Measurements from ENCODE around the gene NLGN1.
"Not testable (repeated sequence)": the region's sequence is repeated elsewhere in the genome, so short reads cannot be mapped to it uniquely, and the experiment has no call there.

NLGN1 gene

DNA sequence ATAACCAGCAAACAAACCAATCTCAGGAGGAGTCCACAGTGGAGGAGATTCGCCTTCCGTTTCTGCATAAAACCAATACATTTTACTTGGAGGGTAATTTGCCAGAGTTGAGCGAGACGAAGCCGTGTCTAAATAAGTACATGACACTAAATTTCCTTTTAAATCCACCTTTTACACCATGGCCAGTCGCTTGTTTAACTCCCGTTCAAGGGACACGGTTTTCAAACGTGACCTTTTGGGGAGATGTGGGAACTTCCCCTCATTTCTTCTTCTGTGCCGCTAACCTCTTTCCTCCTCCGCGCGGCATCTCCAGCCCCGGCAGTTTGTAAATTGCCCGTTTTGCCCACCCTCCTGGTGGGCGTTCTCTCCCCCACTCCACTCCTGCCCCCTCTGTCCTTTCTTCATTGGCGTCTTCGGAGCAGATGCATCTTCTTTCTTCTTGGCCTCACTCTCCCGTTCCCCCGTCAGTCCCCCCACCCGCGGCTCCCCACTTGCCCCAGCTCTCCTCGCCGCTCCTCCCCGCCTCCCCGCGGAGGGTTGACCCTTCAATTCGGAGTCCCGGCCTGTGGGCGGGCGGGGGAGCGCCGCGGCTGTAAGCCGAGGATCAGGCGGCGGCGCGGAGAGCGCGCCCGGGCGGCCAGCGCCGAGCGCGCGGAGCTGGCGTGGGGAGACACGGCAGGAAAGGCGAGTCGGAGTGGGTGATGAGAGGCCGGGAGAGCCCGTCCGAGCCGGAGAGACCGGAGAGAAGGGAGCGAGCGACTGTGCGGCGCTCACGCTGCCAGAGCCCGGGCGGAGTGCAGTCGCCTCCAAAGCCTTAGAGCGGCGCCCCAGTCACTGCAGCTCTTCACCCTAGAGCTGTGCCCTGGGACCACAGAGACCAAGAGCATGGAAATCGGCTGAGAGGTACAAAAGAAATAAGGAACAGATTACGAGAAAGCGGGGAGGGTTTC lies at the start of gene NLGN1:
Gene NLGN1, plus strand, starts transcription at position 584 of the 950 bp plus-strand sequence.
- peak; percentile 9 for DNase-seq
- no peak for ATAC-seq

DNA sequence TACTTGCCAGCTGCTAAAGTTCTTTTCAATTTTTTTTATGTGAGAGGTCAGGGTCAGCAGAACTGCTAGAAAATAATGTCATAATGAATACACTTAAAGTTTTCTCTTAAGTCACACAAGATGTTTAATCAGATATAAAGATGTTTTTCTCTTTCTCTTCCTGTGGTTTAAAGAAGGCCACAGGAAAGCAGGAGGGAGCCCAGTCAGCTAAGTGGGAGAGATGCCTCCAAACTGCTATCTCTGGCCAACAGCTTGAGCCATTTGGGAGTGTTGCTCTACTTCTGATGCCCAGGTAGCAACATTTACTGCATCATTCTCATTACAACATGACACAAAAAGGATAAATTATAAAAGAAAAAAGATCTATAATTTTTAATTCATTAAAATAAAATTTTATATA lies 45.7 kb upstream of the NLGN1 start:
- DNase-seq: no peak

DNA sequence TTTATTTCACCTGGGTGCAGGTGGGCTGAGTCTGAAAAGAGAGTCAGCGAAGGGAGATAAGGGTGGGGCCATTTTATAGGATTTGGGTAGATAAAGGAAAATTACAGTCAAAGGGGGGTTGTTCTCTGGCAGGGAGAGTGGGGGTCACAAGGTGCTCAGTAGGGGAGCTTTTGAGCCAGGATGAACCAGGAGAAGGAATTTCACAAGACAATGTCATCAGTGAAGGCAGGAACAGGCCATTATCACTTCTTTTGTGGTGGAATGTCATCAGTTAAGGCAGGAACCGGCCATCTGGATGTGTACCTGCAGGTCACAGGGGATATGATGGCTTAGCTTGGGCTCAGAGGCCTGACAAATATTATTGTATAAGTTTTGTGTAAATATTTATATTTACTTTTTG lies 44.4 kb upstream of the NLGN1 start:
- not testable (repeated sequence) for ATAC-seq, DNase-seq

More for the DNA sequence above, 45.7 kb upstream of the NLGN1 start:
- ATAC-seq: no peak

DNA sequence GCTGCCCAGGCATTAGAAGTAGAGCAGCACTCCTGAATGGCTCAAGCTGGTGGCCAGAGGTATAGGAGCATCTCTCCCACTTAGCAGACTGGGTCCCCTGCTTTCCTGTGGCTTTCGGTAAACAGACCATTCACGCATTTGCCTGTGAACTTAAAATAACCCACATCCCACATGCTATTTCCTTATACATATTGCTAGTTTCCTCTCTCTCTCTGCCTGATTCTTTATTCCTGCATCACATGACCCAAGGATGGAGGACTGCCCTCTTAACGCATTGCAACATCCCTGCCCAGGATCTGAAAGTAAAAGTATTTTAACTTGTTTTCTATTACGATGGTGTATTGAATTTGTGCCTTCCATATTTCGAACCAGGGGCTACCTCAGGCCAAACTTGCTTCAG lies 43.4 kb upstream of the NLGN1 start:
- ATAC-seq (no peak), DNase-seq (no peak)

DNA sequence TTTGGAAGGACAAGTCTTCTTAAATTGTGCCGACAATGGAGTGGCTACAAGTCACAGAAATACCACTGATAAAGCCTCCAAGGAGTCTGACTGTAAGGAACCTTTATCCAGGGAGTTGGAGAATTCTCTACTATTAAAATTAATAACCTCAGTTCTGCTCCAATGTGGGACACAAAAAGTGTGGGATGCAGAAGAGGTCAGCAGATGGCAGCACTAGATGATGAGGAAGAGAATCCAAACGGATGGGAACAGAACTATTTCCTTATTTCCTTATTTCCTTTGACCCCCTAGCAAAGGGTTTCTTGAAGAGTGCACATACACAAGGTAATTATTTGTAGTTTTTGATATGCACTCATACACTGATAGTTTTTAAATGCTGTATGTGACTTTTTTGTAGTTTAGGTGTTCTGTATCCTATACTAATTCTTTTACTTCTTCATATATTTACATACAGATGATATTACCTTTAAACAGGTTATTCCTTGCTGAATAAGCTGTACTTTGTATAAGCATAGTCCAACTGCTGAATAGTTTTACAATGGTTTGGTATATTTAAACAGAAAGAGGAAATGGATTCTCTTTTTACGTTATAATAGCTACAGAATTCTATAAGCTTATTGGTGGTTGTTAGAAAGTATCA lies 25.6 kb upstream of the NLGN1 start:
- ATAC-seq (no peak), DNase-seq (no peak)

DNA sequence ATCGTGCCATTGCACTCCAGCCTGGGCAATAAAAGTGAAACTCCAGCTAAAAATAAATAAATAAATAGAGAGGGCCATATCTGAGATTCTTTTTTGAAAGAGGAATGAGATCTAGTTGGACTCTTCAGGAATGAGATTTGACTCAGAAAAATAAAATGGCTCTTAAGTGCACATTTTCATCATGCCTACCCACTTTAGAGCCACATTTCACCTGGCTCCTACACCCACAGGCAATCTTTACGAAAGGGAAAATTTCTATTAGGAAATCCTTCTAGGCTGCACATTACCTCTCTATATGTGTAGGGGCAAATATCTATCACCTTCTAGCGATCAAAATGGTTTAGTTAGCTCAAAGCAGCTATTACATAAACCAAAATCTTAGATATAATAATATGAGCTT lies 16.9 kb upstream of the NLGN1 start:
- no peak for DNase-seq
- ATAC-seq: no peak

DNA sequence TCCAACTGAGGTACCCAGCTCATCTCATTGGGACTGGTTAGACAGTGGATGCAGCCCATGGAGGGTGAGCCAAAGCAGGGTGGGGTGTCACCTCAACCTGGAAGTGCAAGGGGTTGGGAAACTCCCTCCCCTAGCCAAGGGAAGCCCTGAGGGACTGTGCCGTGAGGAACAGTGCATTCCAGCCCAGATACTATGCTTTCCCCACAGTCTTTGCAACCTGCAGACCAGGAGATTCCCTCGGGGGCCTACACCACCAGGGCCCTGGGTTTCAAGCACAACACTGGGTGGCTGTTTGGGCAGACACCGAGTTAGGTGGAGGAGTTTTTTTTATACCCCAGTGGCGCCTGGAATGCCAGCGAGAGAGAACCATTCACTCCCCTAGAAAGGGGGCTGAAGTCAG lies 15.6 kb upstream of the NLGN1 start:
- not testable (repeated sequence) for DNase-seq, ATAC-seq

DNA sequence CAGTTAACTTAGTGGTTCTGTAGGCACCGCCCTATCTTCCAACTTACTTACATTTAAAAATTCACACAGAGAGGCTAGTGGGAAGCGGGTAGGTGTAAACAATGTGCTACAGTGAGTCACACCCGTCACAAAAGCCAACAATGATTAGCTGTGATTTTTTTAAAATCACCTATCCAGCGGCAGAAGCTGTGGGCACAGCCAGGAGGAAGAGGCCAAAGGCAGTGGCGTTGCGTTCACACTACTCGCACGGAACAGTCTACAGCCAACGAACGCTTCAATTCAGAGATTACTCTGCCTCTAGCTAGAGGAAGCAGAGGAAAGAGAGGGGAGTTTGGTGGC lies 2.5 kb upstream of the NLGN1 start:
- ATAC-seq: no peak
- DNase-seq: no peak

DNA sequence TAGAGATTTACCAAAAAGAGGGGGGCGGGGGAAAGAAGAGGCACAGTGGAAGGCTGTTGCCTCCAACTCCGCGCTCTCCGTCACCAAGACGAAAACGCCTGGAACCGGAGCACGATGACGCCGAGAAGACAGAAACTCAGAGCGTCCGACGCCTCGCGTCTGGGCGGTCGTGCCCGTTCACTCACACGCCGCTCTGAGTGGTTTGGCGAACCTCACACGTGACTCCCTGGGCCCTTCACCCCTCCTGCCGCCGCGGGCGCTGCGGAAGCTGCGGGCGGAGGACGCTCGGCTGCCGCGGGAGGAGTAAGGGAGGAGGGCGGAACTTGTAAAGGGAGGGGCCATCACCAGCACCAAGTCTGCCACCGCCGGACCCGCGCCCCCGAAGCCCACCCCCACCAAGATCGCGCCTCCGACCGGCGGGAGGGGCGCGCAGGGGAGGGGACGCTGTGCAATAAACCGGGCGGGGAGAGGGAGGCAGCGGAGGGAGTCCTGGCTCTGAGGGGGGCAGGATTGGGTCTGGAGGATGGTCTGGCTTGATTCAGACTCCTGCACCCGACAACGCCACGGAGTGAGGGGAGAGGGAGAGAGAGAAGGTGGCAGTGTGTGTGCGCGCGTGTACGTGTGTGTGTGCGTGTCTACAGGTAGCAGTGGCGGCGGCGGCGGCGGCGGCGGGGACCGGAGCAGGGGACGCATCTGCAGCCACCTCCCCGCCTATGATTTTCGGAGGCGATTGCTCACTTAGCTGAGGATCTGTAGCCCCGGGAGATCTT lies 1.9 kb upstream of the NLGN1 start:
- ATAC-seq: peak; percentile 84
- peak; percentile 59 for DNase-seq

DNA sequence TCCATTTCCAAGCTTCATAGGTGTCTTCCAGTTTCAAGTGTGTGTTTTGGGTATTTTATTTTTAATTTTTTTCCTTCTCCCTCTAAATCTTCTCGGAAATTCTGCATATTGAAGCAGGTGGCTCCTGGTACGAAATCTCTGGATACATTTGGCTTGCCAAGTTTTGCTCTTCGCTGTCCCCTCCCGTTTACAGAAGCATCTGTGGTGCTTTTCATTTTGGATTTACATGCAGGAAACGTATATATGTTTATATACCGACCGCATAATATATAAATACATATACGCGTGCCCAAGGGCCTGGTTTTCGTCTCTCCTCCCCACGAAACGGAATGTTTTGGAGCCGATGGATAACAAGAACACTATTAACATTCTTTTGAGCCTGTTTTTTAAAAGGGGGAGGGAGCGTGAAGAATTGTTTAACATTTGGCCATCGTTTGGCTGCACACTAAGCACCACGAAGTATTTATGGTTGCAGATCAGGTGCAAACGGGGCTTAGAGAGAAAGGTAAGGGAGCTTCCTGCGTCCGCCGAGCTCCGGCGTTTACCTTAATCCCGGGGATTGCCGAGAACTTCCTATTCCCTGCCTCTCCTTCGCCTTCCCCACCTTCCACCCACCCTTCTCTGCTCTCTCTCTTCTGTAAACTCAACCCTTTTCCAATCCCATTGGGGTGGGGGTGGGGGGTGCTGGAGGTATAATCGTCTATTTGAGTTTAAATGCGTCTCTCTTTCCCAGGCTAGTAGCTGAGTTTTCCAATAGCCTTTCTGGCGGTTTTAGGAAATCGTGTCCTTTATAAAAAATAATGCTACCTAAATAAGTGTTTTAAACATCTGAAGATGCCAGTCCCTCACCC lies 1.1 kb upstream of the NLGN1 start:
- DNase-seq: no peak
- ATAC-seq: no peak

DNA sequence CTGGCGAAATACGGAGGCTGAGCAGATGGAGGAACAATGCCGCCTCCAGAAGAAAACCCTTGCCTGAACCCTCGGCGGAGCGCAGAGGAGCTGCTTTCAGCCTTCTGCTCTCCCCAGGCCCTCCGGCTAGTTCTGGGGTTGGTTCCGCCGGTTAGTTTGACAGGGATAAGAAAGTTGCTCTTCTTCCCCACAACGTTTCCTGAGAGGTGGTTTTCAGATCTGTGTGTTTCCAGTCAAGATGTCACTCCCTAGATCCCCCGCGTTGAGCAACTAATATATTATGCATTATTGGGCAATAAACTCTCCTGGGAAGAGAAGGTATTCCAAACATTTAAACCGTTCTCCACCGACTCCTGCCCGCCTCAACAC lies 551 bp downstream of the NLGN1 start:
- DNase-seq (no peak), ATAC-seq (no peak)

DNA sequence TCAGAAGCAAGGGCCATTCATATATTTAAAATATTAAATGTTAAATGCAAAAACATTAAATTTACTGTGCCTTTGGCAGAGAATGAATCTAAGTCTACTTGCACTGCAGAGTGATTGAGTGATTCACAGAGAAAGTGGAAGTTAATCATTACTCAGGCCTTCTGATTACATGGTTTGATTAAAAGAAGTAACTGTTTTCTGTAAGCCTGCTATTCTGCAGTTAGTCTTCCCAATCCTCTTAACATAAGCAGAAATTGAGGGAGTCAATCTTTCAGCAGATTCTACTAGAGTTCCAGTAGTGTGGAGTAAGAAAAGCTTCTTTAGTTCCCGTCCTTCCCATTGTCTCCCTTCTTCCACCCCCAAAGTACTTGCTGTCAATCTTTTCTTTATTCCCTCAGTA lies 1.5 kb downstream of the NLGN1 start:
- ATAC-seq (no peak), DNase-seq (no peak)

DNA sequence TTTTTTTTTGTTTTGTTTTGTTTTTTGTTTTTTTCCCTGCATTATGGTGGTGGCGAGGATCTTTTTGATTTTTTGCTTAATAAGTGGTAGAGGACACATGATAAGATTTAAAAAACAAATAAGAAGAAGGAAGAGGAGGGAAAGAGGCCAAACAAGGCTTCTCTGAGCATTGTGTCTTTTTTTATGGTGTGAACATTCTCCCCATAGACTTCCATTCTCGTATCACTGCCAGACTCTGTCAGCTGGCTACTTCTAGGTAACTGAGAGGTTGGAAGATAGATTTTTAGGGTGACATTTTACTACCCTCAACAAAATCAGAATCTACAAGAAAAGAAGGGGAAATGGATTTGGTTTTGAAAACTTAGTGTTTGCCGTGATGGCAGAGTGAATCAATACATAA lies 3.8 kb downstream of the NLGN1 start:
- ATAC-seq: no peak
- no peak for DNase-seq

DNA sequence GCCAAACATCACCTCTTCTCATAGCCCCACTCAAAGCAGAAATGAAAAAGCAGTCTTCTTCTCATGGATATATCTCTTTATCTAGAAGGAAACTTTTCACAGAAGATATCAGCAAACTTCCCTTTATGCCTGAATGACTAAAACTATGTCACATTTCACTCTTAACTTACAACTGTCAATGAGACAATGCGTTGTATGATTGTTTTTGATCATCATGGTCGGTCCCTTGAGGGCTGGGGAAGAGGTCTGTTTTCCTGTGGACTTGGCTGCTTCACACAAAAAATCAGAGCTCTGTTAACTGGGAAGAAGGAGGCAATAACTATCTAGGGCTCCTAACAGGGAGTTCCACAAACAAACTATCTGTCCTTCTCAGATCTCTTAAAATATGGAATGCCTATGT lies 5.1 kb downstream of the NLGN1 start:
- ATAC-seq: no peak
- DNase-seq: no peak

DNA sequence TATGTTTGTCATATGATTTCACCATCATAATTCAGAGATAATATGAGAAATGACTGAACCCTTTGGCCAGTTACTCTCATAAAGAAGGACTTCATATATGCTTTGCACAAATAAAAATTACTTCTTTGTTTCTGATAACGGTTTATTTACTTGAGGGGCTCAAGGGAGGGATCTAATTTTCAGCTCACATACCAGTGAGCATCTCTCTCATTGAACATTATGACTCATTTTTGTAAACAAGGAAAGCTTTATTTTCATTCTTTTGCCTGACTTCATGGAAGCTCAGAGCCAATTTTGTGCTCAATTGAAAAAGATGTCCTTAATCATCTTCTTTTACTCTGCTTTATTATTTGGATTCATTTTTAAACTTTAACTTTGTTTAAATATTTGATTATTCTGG lies 5.8 kb downstream of the NLGN1 start:
- no peak for DNase-seq
- ATAC-seq: no peak

DNA sequence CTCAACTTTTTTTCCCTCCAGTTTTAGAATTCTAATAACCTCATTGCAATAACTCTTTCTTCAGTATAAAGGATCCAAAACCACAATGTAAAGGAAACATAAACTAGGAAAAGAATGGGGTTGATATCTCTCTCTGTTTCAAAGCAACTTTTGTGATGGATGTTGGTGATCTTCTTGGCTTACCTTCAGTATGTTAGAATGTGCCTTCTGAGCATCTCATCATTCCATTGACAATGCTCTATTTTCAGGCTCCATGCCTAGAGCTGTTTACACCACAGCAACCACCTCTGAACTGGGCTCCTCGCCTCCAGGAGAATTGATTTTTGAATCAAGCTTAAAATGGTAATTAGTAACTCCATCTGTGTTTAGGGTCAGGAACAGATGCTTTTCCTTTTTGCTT lies 6.6 kb downstream of the NLGN1 start:
- ATAC-seq (no peak), DNase-seq (no peak)

DNA sequence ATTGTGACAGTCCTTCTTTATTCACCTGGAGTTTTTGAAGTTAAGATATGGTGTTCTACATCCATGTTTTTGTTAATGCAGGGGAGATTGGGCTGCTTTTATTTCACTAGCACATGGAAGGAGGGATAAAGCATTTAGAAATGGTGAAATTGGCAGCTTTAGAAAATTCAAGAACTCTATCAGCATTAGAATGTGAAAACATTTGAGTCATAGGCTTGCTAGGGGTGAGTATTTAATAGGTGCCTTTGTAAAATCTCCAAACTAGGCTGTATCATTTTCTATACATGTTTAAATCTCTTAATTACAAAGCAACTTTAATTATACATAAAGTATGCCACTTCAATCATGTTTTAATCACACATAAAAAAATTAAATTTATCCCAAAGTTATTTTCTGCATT lies 12.9 kb downstream of the NLGN1 start:
- DNase-seq (no peak), ATAC-seq (no peak)

DNA sequence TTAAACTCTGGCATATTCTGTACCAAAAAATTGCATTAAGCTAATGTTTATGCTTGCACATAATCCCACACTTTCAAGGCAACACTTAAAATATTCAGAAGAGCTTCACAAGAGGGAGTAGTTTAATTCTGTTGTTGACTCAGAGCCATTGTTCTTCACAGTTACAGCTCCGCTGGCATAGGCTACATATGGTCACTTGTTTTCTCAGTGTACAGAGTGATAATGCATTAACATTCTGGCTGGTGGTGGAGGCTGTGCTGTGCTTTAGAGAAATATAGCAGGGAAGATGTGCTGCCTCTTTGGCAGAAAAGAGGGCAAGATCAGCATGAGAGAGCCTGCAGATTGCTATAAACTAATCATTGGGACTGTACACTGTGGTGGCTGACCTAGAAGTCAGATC lies 13.3 kb downstream of the NLGN1 start:
- no peak for DNase-seq
- no peak for ATAC-seq

DNA sequence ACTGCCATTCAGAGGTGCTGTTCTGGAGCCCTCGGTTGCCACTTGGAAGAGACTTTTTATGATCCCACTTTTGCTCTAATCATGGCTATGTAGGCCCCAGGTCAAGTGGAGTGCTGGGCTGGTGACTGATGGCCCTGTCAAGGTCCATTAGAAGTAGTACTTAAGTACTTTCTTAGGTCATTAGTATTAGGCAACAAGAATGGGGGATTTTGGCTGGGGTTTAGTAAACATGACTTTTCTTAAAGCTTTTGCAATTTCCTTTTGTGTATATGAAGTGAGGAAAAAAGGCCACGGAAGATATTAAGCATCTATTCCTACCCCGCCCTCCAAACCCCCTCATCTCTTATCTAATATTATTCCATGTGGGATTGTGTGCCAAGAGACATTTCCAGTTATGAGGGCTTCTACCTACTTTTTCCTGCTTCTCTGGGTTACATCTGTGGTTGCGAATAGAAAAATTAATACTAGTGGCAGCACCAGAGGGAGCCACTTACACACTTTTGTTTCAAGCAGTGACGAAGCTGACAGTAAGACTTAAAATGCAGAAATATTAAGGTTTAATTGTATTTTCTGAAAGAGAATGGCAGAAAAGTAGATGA lies 13.9 kb downstream of the NLGN1 start:
- ATAC-seq: no peak
- no peak for DNase-seq

DNA sequence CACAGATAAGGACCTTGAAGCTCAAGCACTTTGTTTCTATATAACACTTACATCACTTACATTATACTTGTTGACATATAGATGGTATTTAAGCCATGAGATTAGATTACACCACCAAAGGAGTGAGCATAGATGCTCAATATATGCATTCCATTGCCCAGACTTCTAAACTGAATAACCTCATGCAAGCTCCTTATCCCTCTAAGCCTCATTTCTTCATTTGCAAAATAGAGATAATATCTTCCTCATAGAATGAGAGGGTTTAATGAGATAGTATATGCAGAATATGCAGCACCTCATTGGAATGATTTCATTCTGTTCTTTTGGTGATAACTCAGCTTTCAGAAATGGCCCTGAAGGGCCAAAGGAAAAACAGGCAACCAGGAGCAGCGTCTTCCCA lies 18.5 kb downstream of the NLGN1 start:
- ATAC-seq: no peak
- no peak for DNase-seq

DNA sequence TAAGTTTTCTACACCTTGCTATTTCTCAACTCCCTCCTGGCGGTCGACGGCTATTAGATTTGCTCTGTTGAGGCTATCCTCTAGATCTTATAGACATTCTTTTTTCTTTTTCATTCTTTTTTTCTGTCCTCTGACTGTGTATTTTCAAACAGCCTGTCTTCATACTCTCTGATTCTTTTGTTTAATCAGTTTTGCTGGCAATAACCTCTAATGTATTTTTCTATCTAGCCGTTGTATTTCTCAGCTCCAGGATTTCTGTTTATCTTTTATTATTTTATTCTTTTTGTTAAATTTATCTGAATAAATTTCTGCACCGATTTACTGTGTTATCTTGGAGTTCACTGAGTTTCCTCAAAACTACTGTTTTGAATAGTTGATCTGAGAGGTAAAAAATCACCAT lies 31.5 kb downstream of the NLGN1 start:
- no peak for ATAC-seq

DNA sequence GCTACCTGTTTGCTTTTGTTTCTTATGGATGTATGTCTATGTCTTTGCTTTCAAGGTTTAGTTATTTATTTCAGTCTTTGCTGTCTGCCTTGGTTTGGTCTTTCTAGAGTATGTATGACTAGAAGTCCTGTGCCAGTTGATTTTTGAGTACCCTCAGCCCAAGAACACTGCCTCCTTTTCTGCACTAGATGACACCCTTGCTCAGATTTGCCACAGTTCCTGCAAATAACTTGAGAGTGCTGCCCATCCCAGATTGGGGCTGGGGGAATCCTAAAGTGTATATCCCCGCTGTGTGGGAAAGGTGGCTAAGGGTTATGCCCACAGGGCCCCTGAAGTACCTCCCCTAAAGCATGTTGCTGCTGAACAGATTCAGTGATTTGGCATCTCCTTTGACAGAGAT lies 32.0 kb downstream of the NLGN1 start:
- DNase-seq (no peak), ATAC-seq (no peak)

More for the DNA sequence above, 31.5 kb downstream of the NLGN1 start:
- no peak for DNase-seq
